ENCODE data around the gene RPS6KA5.
"Not testable (repeated sequence)": the region's sequence is repeated elsewhere in the genome, so short reads cannot be mapped to it uniquely, and the experiment has no call there.

The RPS6KA5 gene

DNA sequence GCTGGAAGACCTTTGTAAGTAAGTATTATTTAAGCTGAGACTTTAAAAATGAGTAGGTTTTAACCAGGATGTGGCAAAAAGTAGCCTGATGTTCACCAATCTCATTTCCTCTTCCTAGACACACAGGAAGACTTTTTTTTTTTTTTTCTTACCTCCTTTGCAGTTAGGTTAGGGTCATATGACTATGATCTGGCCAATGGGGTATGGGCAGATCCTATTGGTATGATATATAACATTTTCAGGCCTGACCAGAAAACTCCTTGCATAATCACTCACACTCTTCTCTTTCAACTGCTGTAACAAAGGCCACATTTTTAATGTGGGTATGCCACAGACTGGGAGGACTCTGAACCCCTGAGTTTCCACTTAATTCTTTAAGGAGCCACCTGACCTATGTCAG lies 2.7 kb upstream of the RPS6KA5 start:
- DNase-seq: no peak

DNA sequence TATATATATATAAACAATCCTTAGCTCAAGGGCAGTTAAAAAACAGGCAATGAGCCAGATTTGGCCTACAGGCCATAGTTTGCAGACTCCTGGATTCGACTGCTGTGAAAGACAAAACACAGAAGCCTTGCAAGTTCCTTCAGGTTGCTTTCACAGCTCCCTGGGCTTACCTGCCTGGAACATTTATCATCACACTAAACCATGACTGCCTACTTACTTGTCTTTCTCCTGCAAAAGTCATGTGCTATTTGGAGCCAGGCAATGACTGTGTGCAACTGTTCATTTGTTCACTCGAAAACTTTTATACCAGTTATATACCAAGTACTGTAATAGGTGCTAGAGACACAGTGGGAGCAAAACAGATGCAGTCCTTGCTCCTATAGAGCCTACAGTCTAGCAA lies 2.2 kb upstream of the RPS6KA5 start:
- no peak for DNase-seq

DNA sequence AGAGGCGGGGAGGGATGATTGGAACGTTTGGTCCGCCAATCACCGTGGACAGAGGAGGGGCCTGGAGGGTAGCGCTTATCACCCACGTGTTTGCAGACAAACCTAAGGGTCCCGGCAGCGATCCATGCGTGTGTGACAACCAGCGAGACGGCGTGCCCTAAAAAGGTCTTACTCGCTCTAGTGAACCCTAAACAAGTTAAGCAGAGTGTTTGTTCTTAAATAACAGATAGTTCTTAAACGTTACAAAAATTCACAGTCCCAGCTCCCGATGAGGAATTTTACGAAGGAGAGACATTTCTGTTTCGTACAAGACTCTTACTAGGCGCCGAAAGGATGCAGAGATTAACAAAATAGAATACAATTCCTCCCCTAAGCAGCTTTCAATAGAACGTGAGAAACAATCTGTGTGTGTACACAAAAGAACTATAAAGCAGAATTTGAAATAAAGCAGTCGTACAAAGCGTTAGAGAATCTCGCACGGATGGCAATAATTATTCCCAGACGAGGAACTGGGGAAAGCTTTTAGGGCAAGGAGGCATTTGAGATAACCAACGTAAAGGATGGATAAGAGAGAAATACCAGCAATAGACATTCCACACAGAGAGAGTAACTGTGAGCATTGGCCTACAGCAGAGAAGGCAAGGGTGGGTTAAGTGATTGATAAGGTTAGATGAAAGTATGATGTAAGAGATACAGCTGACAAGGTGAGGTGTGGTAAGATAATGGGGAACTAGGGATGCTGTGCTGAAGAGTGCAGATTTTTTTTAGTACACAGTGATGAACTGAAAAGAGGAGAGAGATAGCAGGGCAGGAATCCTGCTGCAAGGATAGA lies 831 bp upstream of the RPS6KA5 start:
- DNase-seq: no peak

DNA sequence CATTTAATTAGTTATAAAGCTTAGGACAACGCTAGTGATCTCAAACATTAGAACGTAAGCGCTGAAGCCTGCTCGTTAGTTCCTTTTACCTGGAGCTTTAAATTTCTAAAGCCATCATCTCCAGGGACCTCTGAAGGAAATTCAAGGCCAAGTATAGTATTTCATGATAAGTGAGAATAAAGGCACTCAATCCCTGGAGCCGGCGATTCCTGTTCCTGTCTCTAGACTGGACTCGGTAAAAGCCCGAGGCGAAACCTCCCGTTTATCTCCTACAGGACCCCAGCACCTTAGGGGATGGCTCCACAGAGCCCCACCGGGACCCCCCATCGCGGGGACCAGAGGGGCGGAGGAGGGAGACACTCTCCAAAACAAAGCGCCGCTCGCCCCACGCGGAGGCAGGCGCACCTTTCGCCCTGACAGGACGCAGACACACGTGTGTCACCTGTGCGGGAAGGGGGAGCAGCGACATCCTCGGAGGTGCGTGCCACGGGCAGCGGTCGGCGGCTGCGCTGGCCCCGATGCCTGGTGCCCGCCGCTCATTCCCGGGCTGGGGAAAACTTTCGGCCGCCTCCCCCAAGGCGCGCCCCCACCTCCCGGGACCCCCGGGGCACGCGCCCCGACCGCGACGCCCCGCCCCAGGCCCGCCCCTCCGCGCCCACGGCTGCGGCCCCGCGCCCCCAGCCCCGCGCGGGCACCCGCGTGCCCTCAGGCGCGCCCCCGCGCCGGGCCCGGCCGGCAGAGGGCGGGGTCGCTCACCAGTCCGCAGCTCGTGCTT lies 678 bp downstream of the RPS6KA5 start:
- no peak for DNase-seq

DNA sequence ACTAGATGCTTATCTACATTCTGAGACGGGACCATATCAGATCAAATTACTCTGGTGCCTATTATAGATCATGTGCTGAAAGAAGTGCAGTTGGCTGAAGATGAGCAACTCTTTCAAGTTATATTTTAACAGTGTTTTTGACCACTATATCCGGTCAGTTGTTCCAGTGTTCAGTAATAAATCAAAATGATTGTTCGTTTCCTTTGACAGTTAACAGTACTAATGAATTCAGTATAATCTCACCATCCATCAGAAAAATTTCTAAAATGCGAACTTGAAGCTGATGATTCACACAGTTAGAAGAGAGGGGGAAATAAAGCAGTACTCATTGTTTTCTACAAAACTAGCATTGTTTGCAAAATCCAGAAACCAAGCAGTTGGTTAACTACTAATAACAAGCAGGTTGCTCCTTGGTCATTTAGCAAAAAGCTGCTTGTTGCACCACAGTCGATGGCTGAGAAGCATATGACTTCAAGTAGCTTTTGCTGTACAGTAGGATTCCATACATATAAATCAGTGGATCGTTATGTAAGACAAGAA lies 2.3 kb downstream of the RPS6KA5 start:
- no peak for DNase-seq

DNA sequence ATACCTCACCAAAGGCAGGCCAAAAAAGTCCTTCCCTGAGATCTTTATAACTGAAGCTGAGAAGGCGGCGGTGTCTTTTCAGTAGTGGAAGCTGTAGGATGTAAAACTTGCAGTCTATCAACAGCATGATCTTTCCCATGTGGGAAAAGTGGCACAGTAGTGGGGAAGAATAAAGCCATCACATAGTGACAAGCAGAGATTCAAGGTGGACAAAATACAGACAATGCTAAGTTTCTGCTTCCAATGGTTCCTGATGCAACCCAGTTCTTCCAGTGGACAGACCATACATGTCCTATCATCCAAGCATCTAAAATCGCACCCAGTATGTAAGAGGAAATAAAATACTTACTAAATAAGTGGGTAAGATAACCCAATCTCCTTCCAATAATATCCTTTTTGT lies 4.1 kb downstream of the RPS6KA5 start:
- no peak for DNase-seq

DNA sequence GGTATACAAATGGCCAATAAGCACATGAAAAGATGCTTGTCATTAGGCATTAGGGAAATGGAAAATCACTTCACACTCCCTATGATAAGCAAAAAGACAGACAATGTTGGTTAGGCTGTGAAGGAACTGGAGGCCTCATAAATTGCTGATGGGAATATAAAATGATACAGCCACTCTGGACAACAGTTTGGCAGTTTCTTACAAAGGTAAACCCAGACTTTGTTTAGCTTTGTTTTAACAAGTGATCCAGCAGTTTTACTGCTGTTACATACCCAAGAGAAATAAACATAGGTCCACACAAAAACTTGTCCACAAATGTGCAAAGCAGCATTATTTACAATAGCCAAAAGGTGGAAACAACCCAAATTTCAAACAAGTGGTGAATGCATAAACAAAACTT lies 5.4 kb downstream of the RPS6KA5 start:
- DNase-seq: no peak

DNA sequence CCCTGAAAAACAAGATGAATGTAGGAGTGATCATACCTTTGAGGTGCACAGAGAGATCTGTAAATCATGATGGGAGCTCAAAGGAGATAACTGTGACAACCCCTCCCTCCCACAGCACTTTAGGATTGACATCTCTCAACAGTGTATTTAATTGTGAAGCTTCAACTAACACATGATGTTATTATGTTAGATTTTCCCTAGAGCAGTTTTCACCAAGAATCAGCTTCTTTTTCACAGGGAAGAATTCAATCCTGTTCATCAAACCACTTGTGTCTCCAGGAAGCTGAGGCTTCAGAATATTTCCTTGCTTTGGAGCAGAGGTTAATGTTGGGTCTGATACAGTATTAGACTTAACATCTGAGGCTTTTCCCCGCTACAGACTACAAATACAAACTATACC lies 11.8 kb downstream of the RPS6KA5 start:
- no peak for DNase-seq

DNA sequence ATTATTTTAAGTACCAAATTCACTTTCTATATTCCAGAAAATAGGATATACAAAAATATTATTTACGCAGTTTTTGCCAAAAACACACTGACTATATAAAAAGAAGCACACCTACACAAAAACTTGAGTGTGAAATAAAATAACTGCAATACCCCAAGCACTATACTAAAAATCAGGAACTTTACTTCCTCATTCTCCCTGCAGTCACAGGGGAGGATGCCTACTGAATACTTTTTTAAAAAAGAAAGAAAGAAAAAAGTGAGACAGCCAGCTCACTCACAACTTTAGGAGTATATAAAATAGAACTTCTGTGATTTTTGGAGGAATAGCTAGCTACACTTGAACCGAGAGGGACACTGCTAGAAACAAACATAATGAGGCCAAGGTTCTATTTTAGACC lies 12.2 kb downstream of the RPS6KA5 start:
- DNase-seq: no peak

DNA sequence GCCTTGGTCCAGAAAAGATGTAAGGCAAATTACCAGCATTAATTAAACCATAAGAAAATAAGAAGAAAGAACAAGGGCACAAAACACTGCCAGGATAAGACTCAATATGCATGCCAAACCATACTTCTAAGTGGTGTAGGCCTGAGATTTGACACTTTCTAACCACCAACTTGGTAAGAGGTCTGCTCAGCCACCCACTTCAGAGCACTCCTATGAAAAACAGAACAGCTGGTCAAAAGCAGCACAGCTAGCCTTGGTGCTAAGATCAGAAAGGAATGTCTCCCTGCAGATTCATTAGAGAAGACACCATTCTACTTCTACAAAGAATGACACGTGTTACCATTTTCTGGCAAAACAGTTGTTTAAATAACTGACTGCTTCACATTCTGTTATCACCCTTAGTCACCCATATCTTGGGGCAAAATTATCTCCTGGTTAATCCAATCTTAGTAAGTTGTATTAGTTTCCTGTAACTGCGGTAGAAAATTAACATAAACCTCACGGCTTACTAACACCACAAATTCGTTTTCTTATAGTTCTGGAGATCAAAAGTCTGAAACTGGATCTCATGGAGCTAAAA lies 13.2 kb downstream of the RPS6KA5 start:
- DNase-seq: no peak

DNA sequence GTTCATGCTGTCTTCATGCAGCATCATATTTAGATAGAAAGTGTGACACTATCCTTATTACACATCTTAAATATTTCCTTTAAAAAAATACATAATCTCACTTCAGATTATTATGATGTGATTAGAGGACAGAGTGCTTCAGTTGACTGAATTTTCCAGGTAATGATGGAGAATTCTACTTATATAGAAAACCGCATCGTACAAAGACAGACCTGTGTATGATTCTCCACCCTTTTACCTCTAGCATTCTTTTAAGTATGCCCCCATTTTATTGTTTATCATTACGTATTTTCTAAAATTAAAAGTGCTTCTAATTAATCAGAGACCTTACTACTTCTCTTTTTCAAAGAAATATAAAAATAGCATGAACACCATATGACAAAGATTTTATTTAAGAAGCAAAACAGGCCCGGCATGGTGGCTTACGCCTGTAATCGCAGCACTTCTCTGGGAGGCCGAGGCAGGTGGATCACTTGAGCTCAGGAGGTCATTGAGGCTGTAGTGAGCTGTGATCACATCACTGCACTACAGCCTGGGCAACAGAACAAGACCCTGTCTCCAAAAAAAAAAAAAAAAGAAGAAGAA lies 13.9 kb downstream of the RPS6KA5 start:
- DNase-seq: no peak

DNA sequence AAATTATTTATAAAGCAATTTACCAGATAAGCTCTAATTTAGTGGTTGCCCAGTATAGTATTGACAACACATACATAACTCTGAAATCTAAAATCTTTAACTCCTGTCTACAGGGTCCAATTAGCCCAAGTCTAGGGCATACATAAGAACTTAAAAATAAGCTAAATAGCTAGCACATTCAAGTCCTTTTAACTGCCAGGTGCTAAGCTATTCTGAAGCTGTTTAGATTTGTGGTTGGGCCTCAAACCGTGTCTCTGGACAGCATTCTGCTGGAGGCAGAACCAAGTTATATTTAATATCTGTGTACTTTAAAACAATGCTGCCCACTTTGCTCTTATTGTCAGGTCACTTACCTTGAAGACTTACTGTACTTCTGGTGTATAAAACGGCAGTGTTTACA lies 19.0 kb downstream of the RPS6KA5 start:
- no peak for DNase-seq

DNA sequence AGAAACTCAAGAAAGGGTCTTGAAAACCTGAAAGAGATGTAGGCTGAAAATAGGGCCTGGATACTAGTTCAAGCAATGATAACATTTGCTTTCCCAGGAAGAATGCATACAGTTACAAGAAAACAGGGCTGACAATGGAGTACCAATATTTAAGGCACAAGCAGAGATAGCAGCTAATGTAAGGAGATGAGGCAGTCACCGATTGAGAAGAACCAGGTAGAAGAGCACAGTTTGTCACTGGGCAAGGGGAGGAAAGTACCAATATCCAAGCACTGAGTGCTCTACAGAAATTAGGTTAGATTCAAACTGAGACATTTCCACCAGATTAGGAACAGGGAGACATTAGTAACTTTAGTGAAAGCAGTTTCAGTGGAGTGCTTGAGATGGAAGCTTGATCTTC lies 19.9 kb downstream of the RPS6KA5 start:
- DNase-seq: no peak

DNA sequence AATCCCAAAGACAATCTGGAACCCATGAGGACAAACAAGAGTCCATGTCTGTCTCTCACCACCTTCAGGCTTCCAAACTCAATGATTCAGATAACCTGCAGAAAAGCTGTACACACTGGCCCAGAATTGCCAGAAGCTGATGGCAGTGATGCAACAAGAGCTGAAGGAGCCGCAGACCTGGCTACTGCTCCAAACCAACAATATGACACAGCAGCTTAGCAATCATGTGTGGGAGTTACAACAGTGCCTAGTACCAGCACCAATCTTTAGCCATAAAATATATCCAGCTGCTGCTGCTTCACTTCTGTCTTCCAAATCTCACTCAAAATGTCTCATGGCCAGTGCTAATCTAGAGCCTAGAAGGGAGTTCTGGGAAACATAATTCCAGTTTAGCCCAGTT lies 22.0 kb downstream of the RPS6KA5 start:
- no peak for DNase-seq

DNA sequence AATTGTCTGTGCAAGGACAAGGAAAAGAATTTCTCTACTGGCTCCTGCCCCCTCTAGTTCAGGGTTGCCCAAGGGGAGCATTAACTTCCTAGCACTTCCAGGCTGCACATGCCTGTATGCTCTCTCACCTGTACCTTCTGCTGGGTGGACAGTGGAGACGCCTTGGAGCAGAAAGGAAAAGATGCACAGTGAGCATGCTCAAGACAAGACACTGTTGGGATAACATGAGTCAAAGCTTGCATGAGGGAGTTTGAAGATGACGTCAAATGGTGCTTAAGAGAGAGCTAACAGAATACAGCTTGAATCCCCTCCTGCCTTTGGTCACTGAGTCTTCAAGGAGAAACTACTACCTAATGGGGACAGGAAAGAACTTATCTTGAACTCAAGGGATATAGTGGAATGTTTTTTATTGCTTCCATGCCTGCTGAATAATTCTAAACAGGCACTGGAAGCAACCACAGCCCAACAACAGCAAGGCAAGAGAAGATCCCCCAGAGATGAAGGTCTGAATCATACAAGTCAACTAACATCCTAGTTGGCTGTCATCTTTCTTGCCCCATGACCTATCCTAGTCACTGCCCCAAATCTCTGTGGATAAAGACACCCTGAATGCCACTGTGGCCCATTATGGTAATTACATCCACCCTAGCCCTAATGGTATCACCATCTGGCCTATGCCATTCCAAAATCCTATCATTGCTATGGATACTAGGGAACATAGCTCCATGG lies 23.5 kb downstream of the RPS6KA5 start:
- DNase-seq: no peak

DNA sequence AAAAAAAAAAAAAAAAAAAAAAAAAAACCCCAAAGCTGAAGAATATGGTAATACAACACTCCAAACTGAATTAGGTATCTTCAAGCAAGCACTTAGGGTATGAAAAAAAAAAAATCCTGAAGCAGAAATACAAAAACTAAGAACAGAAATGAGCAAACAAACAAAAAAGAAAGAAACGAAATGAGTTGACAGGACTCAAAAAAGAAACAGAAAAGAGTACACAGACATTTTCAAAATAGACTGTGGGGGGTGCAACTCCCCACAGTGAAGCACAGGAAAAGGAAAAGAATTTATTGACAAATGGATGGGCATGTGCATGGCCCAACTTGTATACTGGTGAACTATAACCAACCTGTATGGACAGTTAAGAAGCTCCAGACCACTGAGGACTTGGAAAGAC lies 24.6 kb downstream of the RPS6KA5 start:
- no peak for DNase-seq

DNA sequence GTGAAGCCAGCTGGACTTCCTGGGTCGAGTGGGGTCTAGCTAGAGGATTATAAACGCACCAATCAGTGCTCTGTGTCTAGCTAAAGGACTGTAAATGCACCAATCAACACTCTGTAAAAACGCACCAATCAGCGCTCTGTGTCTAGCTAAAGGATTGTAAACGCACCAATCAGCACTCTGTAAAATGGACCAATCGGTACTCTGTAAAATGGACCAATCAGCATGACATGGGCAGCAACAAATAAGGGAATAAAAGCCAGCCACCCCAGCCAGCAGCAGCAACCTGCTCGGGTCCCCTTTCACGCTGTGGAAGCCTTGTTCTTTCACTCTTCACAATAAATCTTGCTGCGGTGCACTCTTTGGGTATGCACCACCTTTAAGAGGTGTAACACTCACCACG lies 26.1 kb downstream of the RPS6KA5 start:
- DNase-seq: not testable (repeated sequence)

DNA sequence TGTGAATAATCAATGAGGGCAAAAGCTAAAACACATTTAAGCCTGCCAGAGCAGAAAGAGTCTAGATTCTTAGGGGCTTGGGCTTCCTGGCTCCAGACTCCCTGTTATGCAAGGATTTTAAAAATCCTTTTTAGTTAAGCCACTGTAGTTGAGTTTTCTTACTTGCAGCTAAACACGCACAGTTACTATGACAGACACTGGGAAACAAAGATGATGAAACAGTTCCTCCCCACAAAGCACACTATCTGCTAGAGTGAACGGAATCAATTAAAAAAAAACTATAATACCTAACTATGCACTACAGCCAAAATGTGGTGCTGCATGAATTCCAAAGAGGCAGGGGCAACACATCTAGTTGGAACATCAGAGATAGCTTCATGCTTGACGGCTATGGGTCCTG lies 28.2 kb downstream of the RPS6KA5 start:
- no peak for DNase-seq

DNA sequence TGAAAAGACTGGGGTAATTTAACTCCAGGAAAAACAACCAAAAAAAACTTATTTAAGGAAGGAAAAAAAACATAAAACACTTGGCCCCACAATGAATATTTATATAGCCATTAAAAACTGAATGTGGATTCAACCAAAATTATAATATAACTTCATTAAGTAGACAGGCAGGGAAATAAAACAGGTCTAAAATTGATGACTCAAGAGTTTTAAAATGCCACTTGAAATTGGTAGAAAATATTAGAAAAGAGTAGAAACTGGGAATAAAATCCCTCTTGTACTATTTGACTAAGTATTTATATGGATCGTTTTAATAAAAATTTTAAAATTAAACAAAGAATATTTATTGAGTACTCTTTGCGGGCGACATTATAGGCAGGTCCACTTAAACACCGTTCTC lies 28.8 kb downstream of the RPS6KA5 start:
- DNase-seq: no peak

DNA sequence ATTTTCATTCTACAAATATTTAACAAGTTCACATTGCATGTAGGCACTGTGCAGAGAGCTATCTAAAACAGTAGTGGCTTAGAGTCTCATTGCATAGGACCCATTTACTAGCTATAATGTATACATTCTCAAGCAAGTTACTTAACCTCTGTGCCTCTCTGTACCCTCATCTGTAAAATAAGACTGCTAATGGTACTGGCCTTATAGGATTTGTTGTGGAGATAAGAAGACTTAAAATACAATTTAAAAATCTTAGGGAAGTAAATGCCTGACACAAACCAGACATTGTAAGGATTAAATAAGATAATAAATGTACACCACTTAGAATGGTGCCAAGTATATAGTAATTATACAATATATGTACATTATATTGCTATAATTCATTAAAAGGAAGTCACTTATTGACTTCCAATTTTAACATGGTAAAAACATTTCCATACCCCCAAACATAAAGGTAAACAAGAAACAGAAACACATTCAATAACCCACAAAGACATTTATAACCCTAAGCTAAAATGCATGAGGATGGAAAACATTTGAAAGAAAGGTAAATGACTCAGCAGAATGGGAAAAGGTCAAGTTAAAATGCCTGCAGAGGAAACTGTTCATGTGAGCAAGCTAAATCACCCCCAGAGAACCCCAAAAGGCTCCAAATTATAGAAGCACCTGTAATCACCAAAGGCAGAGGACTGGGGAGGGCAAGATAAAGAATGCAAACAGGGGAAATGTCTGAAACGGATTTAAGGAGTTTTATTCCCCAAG lies 30.8 kb downstream of the RPS6KA5 start:
- no peak for DNase-seq

DNA sequence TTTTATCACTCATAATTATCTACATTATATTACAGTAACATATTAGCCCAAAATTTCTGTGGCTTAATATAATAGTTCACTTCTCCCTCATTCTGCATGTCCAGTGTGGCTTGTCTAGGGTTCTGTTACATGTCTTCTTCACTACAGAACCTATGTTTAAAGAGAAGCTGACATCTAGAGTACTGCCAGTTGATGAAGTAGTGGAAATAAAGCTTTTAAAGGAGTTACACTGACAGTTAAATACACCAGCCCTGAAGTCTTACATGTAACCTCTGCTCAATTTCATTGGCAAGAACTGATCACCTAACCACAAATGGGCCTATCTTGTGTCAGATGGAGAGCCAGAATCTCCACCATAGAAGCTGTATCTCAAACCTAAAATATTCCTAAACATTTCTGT lies 32.9 kb downstream of the RPS6KA5 start:
- no peak for DNase-seq

DNA sequence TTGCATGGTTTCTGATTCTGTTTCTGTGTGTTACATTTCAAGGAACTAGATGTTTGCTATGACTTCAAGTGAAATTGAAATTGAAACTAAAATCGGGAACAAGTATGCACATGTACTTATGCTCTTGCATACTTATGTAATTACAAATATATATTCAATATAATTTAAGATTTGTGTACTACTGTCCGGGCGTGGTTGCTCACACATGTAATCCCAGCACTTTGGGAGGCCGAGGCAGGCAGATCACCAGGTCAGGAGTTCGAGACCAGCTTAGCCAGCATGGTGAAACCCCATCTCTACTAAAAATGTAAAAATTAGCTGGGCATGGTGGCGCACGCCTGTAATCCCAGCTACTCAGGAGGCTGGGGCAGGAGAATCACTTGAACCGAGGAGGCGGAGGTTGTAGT lies 37.8 kb downstream of the RPS6KA5 start:
- DNase-seq: not testable (repeated sequence)
